Caco-2 (cell line): ENCODE data around the gene AKAP5. TPM values are rescaled to one million over a fixed set of nuclear protein-coding genes. Genes with fewer than 3 reads are reported as not detected.

Experiments
- BruUV-seq: library from RNA; stranded (reverse); fragments of 400-500 nt; replicated peaks from 2 replicates; lab custom pipeline; 2021; lab: Mats Ljungman, UMichigan
- CTCF ChIA-PET: fragments of 300-600 bp; sonication (Branson Sonifier 250); formaldehyde crosslinking; loops from one replicate; lab custom pipeline; 2022; ENCODE audit warnings: antibody characterized with exemption; lab: Charles Lee
- POLR2A ChIA-PET: fragments of 300-600 bp; sonication (Branson Sonifier 250); formaldehyde crosslinking; loops from one replicate; lab custom pipeline; 2022; ENCODE audit warnings: antibody characterized with exemption; lab: Charles Lee
- DNase-seq, 2 experiments: peaks; one replicate each; pipeline versions ENCODE4 v3.0.0 to v3.0.0-alpha.2; 2020 to 2022
- H3K27me3 ChIP-seq: replicated peaks from 2 replicates; pipeline ENCODE4 v1.6.0; 2011; ENCODE audit warnings: low read length; ENCODE audit not compliant: control insufficient read depth, insufficient read depth
- H3K36me3 ChIP-seq: 2 replicates; pipeline ENCODE4 v1.5.1; 2011; ENCODE audit warnings: low read length; ENCODE audit not compliant: control insufficient read depth, insufficient read depth
- H3K4me1 ChIP-seq: fragments of 250-450 bp; sonication (Bioruptor Pico); 2 replicates; pipeline ENCODE4 v1.5.1; 2020; ENCODE audit warnings: mild to moderate bottlenecking
- H3K4me3 ChIP-seq: 2 replicates; pipeline ENCODE4 v1.5.1; 2011; ENCODE audit warnings: low read depth, mild to moderate bottlenecking, control low read depth, low read length
- H3K9me3 ChIP-seq: fragments of 250-450 bp; sonication (Bioruptor Pico); 2 replicates; pipeline ENCODE4 v1.5.1; 2020; ENCODE audit warnings: mild to moderate bottlenecking, moderate library complexity
- H3K27ac Mint-ChIP-seq: one replicate; pipeline ENCODE4 v1.8.0; 2022; ENCODE audit warnings: mixed read lengths; ENCODE audit not compliant: unreplicated experiment
- H3K27me3 Mint-ChIP-seq: one replicate; pipeline ENCODE4 v1.8.0; 2022; ENCODE audit warnings: mixed read lengths; ENCODE audit not compliant: insufficient read depth, unreplicated experiment
- H3K36me3 Mint-ChIP-seq: one replicate; pipeline ENCODE4 v1.8.0; 2022; ENCODE audit warnings: mild to moderate bottlenecking, mixed read lengths; ENCODE audit not compliant: insufficient read depth, unreplicated experiment
- H3K4me1 Mint-ChIP-seq: one replicate; pipeline ENCODE4 v1.8.0; 2022; ENCODE audit warnings: low read depth, mixed read lengths; ENCODE audit not compliant: unreplicated experiment
- H3K4me3 Mint-ChIP-seq: one replicate; pipeline ENCODE4 v1.8.0; 2022; ENCODE audit warnings: mild to moderate bottlenecking, moderate library complexity, mixed read lengths; ENCODE audit not compliant: unreplicated experiment
- H3K9me3 Mint-ChIP-seq: one replicate; pipeline ENCODE4 v1.8.0; 2022; ENCODE audit warnings: mixed read lengths; ENCODE audit not compliant: unreplicated experiment
- CTCF ChIP-seq, 2 experiments: fragments of 200-600 bp in 1 of 2; IDR thresholded peaks; 1 replicate in 1 of 2; 2 replicates in 1 of 2; pipeline versions ENCODE4 v1.5.1 to v1.8.0; 2011 to 2022; ENCODE audit warnings: antibody characterized with exemption in 1 of 2, control low read depth in 1 of 2, inconsistent platforms in 1 of 2, low read depth in 1 of 2, low read length in 1 of 2, mild to moderate bottlenecking in 1 of 2, moderate library complexity in 1 of 2; ENCODE audit not compliant: insufficient read depth in 1 of 2, severe bottlenecking in 1 of 2, unreplicated experiment in 1 of 2
- intact Hi-C: fragments of 100-400 bp; cut with micrococcal nuclease; formaldehyde crosslinking; loops from one replicate; pipeline ENCODE4 v1.10.0; 2022; ENCODE audit not compliant: unreplicated experiment
- total RNA-seq: library from RNA; stranded (reverse); gene quantifications from 2 replicates; pipeline ENCODE4 v1.2.3, GENCODE V29; 2022

Gene AKAP5
- total RNA-seq, 1 experiment from 2014 or later, result 15.0 TPM

GRCh38 chr14:64493455-64493854 lies 28.2 kb downstream of the AKAP5 start:
- Mint-ChIP-seq H3K4me1 (no peaks in the 10 kb centered on the region), H3K27ac (no peak overlapping the region)

GRCh38 chr14:64495252-64495651 lies 30.0 kb downstream of the AKAP5 start:
- no peak overlapping the region for H3K4me3 Mint-ChIP-seq
- H3K4me1 Mint-ChIP-seq, result peaks cover 6% of the 10 kb centered on the region
- peaks cover 15% of the 10 kb centered on the region for H3K36me3 Mint-ChIP-seq
- no peaks in the 10 kb centered on the region for H3K27me3 Mint-ChIP-seq
- H3K27me3 ChIP-seq, result no peaks in the 10 kb centered on the region
- no TSS peak for BruUV-seq
- H3K4me3 ChIP-seq, result no peak overlapping the region
- H3K9me3 ChIP-seq, result no peaks in the 10 kb centered on the region
- H3K36me3 ChIP-seq, result no peaks in the 10 kb centered on the region
- H3K4me1 ChIP-seq, result no peaks in the 10 kb centered on the region
- no peak for DNase-seq
- TF ChIP-seq CTCF (IDR thresholded peaks at IDR 0.05; ENCODE audit: insufficient read depth in 1 of 2, low read depth in 1 of 2, low read length in 1 of 2, severe bottlenecking in 1 of 2, unreplicated experiment in 1 of 2), result no peak
- no peak overlapping the region for H3K27ac Mint-ChIP-seq
- POLR2A ChIA-PET, result no interaction called here
- CTCF ChIA-PET, result no interaction called here
- intact Hi-C loops, result no loop called here
- no peaks in the 10 kb centered on the region for H3K9me3 Mint-ChIP-seq

More at GRCh38 chr14:64493455-64493854, 28.2 kb downstream of the AKAP5 start:
- Mint-ChIP-seq H3K4me3 (no peak overlapping the region), H3K36me3 (peaks cover 11% of the 10 kb centered on the region), H3K27me3 (no peaks in the 10 kb centered on the region), H3K9me3 (no peaks in the 10 kb centered on the region)
- Histone ChIP-seq H3K4me1 (no peaks in the 10 kb centered on the region), H3K9me3 (no peaks in the 10 kb centered on the region), H3K36me3 (no peaks in the 10 kb centered on the region), H3K27me3 (no peaks in the 10 kb centered on the region), H3K4me3 (no peak overlapping the region)
- POLR2A ChIA-PET, result no interaction called here
- DNase-seq, result no peak
- intact Hi-C loops, result no loop called here
- CTCF ChIA-PET, result no interaction called here
- no peak for TF ChIP-seq CTCF (IDR thresholded peaks at IDR 0.05; ENCODE audit: insufficient read depth in 1 of 2, low read depth in 1 of 2, low read length in 1 of 2, severe bottlenecking in 1 of 2, unreplicated experiment in 1 of 2)
- BruUV-seq, result no TSS peak

GRCh38 chr14:64496764-64497163 lies 31.5 kb downstream of the AKAP5 start:
- Mint-ChIP-seq H3K4me3 (no peak overlapping the region), H3K27me3 (no peaks in the 10 kb centered on the region), H3K36me3 (peaks cover 10% of the 10 kb centered on the region), H3K4me1 (peaks cover 6% of the 10 kb centered on the region), H3K27ac (no peak overlapping the region), H3K9me3 (no peaks in the 10 kb centered on the region)
- no peak for TF ChIP-seq CTCF (IDR thresholded peaks at IDR 0.05; ENCODE audit: insufficient read depth in 1 of 2, low read depth in 1 of 2, low read length in 1 of 2, severe bottlenecking in 1 of 2, unreplicated experiment in 1 of 2)
- intact Hi-C loops, result no loop called here
- no TSS peak for BruUV-seq
- CTCF ChIA-PET, result no interaction called here
- peaks cover 8% of the 10 kb centered on the region for H3K4me1 ChIP-seq
- no peak overlapping the region for H3K4me3 ChIP-seq
- no peaks in the 10 kb centered on the region for H3K27me3 ChIP-seq
- no peaks in the 10 kb centered on the region for H3K36me3 ChIP-seq
- H3K9me3 ChIP-seq, result no peaks in the 10 kb centered on the region
- POLR2A ChIA-PET, result interaction anchor here (0.6 kb wide), 1 partner anchor 12 kb away, joined by 3 read pairs; no protein-coding TSS in a partner anchor
- no peak for DNase-seq
